PC-9 (cell line): ENCODE data around the gene KIAA0753. TPM values are rescaled to one million over a fixed set of nuclear protein-coding genes. Genes with fewer than 3 reads are reported as not detected.
"Not testable (repeated sequence)": the region's sequence is repeated elsewhere in the genome, so short reads cannot be mapped to it uniquely, and the experiment has no call there.

ENCODE experiments used
- BruUV-seq: library from RNA; stranded (reverse); fragments of 400-500 nt; replicated peaks from 2 replicates; lab custom pipeline; 2021; lab: Mats Ljungman, UMichigan
- CTCF ChIA-PET: fragments of 300-600 bp; sonication (Branson Sonifier 250); formaldehyde crosslinking; loops from one replicate; lab custom pipeline; 2022; ENCODE audit warnings: antibody characterized with exemption; lab: Charles Lee
- POLR2A ChIA-PET: fragments of 300-600 bp; sonication (Branson Sonifier 250); formaldehyde crosslinking; loops from one replicate; lab custom pipeline; 2022; ENCODE audit warnings: antibody characterized with exemption; ENCODE audit not compliant: unreplicated experiment; lab: Charles Lee
- DNase-seq, 2 experiments: peaks; one replicate each; pipeline versions ENCODE4 v3.0.0 to v3.0.0-alpha.2; 2015 to 2022; ENCODE audit warnings: mixed read lengths in 1 of 2
- H2AFZ ChIP-seq: fragments of 200-600 bp; sonication (generic); 2 replicates; pipeline ENCODE4 v1.8.1; 2017; ENCODE audit warnings: antibody characterized with exemption
- H3F3A ChIP-seq: fragments of 200-600 bp; sonication (generic); 2 replicates; pipeline ENCODE4 v1.8.1; 2017; ENCODE audit warnings: antibody characterized with exemption, mild to moderate bottlenecking, low read depth; ENCODE audit not compliant: insufficient read depth
- H3K27ac ChIP-seq: fragments of 200-600 bp; sonication (generic); 2 replicates; pipeline ENCODE4 v1.6.1; 2016; ENCODE audit warnings: mixed run types
- H3K27me3 ChIP-seq: fragments of 200-600 bp; sonication (generic); 2 replicates; pipeline ENCODE4 v1.6.1; 2016; ENCODE audit warnings: low read depth, mixed run types; ENCODE audit not compliant: insufficient read depth
- H3K36me3 ChIP-seq: fragments of 200-600 bp; sonication (generic); 2 replicates; pipeline ENCODE4 v1.6.1; 2016; ENCODE audit warnings: low read depth, mixed run types
- H3K4me1 ChIP-seq: fragments of 200-600 bp; sonication (generic); replicated peaks from 2 replicates; pipeline ENCODE4 v1.6.1; 2016; ENCODE audit warnings: mixed run types; ENCODE audit not compliant: insufficient read depth
- H3K4me2 ChIP-seq: fragments of 200-600 bp; sonication (generic); 2 replicates; pipeline ENCODE4 v1.6.1; 2017; ENCODE audit warnings: mixed run types
- H3K4me3 ChIP-seq: fragments of 200-600 bp; sonication (generic); 2 replicates; pipeline ENCODE4 v1.6.1; 2016; ENCODE audit warnings: mixed run types
- H3K79me2 ChIP-seq: fragments of 200-600 bp; sonication (generic); 2 replicates; pipeline ENCODE4 v1.6.1; 2017; ENCODE audit warnings: low read depth, mixed run types
- H3K9me2 ChIP-seq: fragments of 200-600 bp; sonication (generic); 2 replicates; pipeline ENCODE4 v1.8.1; 2017; ENCODE audit warnings: mild to moderate bottlenecking; ENCODE audit not compliant: insufficient read depth
- H3K9me3 ChIP-seq: fragments of 200-600 bp; sonication (generic); 2 replicates; pipeline ENCODE4 v1.8.1; 2016; ENCODE audit warnings: low read depth; ENCODE audit not compliant: insufficient read depth
- H4K20me1 ChIP-seq: fragments of 200-600 bp; sonication (generic); 2 replicates; pipeline ENCODE4 v1.8.1; 2017; ENCODE audit not compliant: insufficient read depth
- CTCF ChIP-seq: fragments of 200-600 bp; sonication (generic); conservative IDR thresholded peaks from 2 replicates; pipeline ENCODE4 v1.6.1; 2017; ENCODE audit warnings: mixed run types, antibody characterized with exemption, mild to moderate bottlenecking, moderate library complexity
- EZH2 ChIP-seq: fragments of 200-600 bp; sonication (generic); IDR thresholded peaks from 2 replicates; pipeline ENCODE4 v1.8.0; 2017; ENCODE audit warnings: antibody characterized with exemption, low read depth
- intact Hi-C: fragments of 100-400 bp; cut with micrococcal nuclease; formaldehyde crosslinking; loops from one replicate; pipeline ENCODE4 v1.10.0; 2022; ENCODE audit not compliant: unreplicated experiment
- total RNA-seq: library from RNA; stranded (reverse); gene quantifications from 2 replicates; pipeline ENCODE4 v1.2.3, GENCODE V29; 2021

The KIAA0753 gene
- total RNA-seq, 1 experiment from 2014 or later = 47.0 TPM

GRCh38 chr17:6666077-6666521, 25.6 kb upstream of the KIAA0753 start:
- H3K4me1 ChIP-seq = peaks cover 37% of the 10 kb centered on the region
- no peak overlapping the region for H3K4me3 ChIP-seq
- H3K79me2 ChIP-seq = no peaks in the 10 kb centered on the region
- intact Hi-C loops = loop anchor here (1.0 to 5.0 kb wide), 5 partner anchors 46 to 470 kb away; partner anchors contain the start of gene SLC13A5
- H3K9me3 ChIP-seq = no peaks in the 10 kb centered on the region
- H3F3A ChIP-seq = peaks cover 43% of the 10 kb centered on the region
- no peaks in the 10 kb centered on the region for H3K27me3 ChIP-seq
- ChIA-PET CTCF (interaction anchor here (0.6 to 1.3 kb wide), 3 partner anchors 87 to 475 kb away, joined by 4 to 18 read pairs (median 4); no protein-coding TSS in a partner anchor), POLR2A (interaction anchor here (0.5 to 0.6 kb wide), 4 partner anchors 8 to 380 kb away, joined by 3 read pairs; no protein-coding TSS in a partner anchor)
- H4K20me1 ChIP-seq = no peaks in the 10 kb centered on the region
- H3K27ac ChIP-seq = no peak overlapping the region
- H2AFZ ChIP-seq = no peak overlapping the region
- H3K9me2 ChIP-seq = no peaks in the 10 kb centered on the region
- no peak overlapping the region for H3K4me2 ChIP-seq
- no TSS peak for BruUV-seq
- DNase-seq = peak; percentile 67 to 84
- TF ChIP-seq EZH2 = no peak
- TF ChIP-seq CTCF = peak; percentile 96
- no peaks in the 10 kb centered on the region for H3K36me3 ChIP-seq

- intact Hi-C loops, H2AFZ ChIP-seq, CTCF ChIA-PET, POLR2A ChIA-PET, H3K27me3 ChIP-seq, H3K27ac ChIP-seq, H3K79me2 ChIP-seq, BruUV-seq, H3K4me1 ChIP-seq, DNase-seq, H3K36me3 ChIP-seq, H4K20me1 ChIP-seq, H3K4me2 ChIP-seq, H3K4me3 ChIP-seq, H3K9me3 ChIP-seq, H3K9me2 ChIP-seq: not testable (repeated sequence)
- peaks cover 15% of the 10 kb centered on the region; the same call in 1 of the 2 replicates for H3F3A ChIP-seq
Observed at GRCh38 chr17:6663200-6663599, 22.7 kb upstream of the KIAA0753 start.

- Histone ChIP-seq H2AFZ (no peak overlapping the region), H3K79me2 (no peaks in the 10 kb centered on the region), H3F3A (peaks cover 7% of the 10 kb centered on the region; the same call in 1 of the 2 replicates), H3K36me3 (no peaks in the 10 kb centered on the region), H3K27ac (no peak overlapping the region), H4K20me1 (no peaks in the 10 kb centered on the region), H3K4me2 (no peak overlapping the region), H3K4me1 (peaks cover 13% of the 10 kb centered on the region), H3K27me3 (no peaks in the 10 kb centered on the region), H3K9me3 (no peaks in the 10 kb centered on the region), H3K9me2 (no peaks in the 10 kb centered on the region), H3K4me3 (no peak overlapping the region)
- ChIA-PET CTCF (interaction anchor here (1.0 kb wide), 1 partner anchor 359 kb away, joined by 6 read pairs; no protein-coding TSS in a partner anchor), POLR2A (no interaction called here)
- intact Hi-C loops = no loop called here
- no peak for DNase-seq
- no TSS peak for BruUV-seq
- no peak for TF ChIP-seq CTCF
- TF ChIP-seq EZH2 = no peak
Observed at GRCh38 chr17:6661464-6661848, 20.9 kb upstream of the KIAA0753 start.
